AG04449 (cell line): ENCODE results near the gene TEAD2.

Source experiments
- CTCF ChIA-PET: fragments of 350-600 bp; formaldehyde crosslinking; extraction: SDS; loops from one replicate; lab custom pipeline; 2021; ENCODE audit warnings: antibody characterized with exemption; lab: Yijun Ruan, JAX
- POLR2A ChIA-PET: fragments of 400-600, 350-600 bp; formaldehyde crosslinking; extraction: SDS; loops from one replicate; lab custom pipeline; 2020; ENCODE audit warnings: antibody characterized with exemption, inconsistent platforms; lab: Yijun Ruan, JAX
- DNase-seq: peaks from one replicate; pipeline ENCODE4 v3.0.0-alpha.2; 2010; ENCODE audit warnings: low read depth, low spot score
- H3K4me3 ChIP-seq: 2 replicates; pipeline ENCODE4 v1.5.1; 2011; ENCODE audit warnings: low read depth, mild to moderate bottlenecking, control low read depth, low read length
- CTCF ChIP-seq: IDR thresholded peaks from one replicate; pipeline ENCODE4 v1.5.1; 2011; ENCODE audit warnings: mild to moderate bottlenecking, moderate library complexity, low read length, control low read depth, inconsistent platforms; ENCODE audit not compliant: insufficient read depth; ENCODE audit errors: missing control alignments

The TEAD2 gene

GRCh38 chr19:49357186-49357585 is 5.0 kb downstream of the TEAD2 start:
- ChIA-PET CTCF (no interaction called here), POLR2A (no interaction called here)

GRCh38 chr19:49356382-49356781 is 5.8 kb downstream of the TEAD2 start:
- no peak for TF ChIP-seq CTCF
- ChIA-PET CTCF (no interaction called here), POLR2A (no interaction called here)
- DNase-seq = no peak
- no peak overlapping the region for H3K4me3 ChIP-seq

More at GRCh38 chr19:49357186-49357585, 5.0 kb downstream of the TEAD2 start:
- DNase-seq = no peak
- H3K4me3 ChIP-seq = no peak overlapping the region
- TF ChIP-seq CTCF = no peak

- no peak for TF ChIP-seq CTCF
- POLR2A ChIA-PET = no interaction called here
- no peak for DNase-seq
- CTCF ChIA-PET = no interaction called here
- no peak overlapping the region for H3K4me3 ChIP-seq
Observed at GRCh38 chr19:49355909-49356353, 6.3 kb downstream of the TEAD2 start.

GRCh38 chr19:49349567-49349966 is 12.6 kb downstream of the TEAD2 start:
- DNase-seq = no peak
- TF ChIP-seq CTCF = no peak
- ChIA-PET POLR2A (no interaction called here), CTCF (interaction anchor here (1.8 to 1.9 kb wide), 2 partner anchors 9 to 11 kb away, joined by 4 to 6 read pairs; no protein-coding TSS in a partner anchor)
- H3K4me3 ChIP-seq = no peak overlapping the region

- POLR2A ChIA-PET = no interaction called here
- TF ChIP-seq CTCF = no peak
- CTCF ChIA-PET = interaction anchor here (0.7 to 1.9 kb wide), 10 partner anchors 9 to 123 kb away, joined by 3 to 9 read pairs (median 4); partner anchors contain the start of gene TEAD2
- H3K4me3 ChIP-seq = no peak overlapping the region
- no peak for DNase-seq
Observed at GRCh38 chr19:49348305-49349189, 13.7 kb downstream of the TEAD2 start.

GRCh38 chr19:49347835-49348234 is 14.4 kb downstream of the TEAD2 start:
- DNase-seq = peak; percentile 44
- H3K4me3 ChIP-seq = no peak overlapping the region
- TF ChIP-seq CTCF = peak; percentile 38
- CTCF ChIA-PET = interaction anchor here (0.7 to 1.9 kb wide), 8 partner anchors 8 to 122 kb away, joined by 3 to 9 read pairs (median 6); partner anchors contain the start of gene TEAD2
- POLR2A ChIA-PET = no interaction called here
